Adipocyte (in vitro differentiated cells): ENCODE measurements around the gene HOXB9.

Source experiments
- DNase-seq: peaks from one replicate; pipeline ENCODE4 v3.0.0-alpha.2; 2015; ENCODE audit warnings: low read depth
- H3K27me3 ChIP-seq: replicated peaks from 2 replicates; pipeline ENCODE4 v1.7.0; 2013; ENCODE audit warnings: mild to moderate bottlenecking, low read length, moderate library complexity; ENCODE audit not compliant: control insufficient read depth, insufficient read depth
- H3K36me3 ChIP-seq: 2 replicates; pipeline ENCODE4 v1.7.0; 2013; ENCODE audit warnings: low read length, mild to moderate bottlenecking, moderate library complexity; ENCODE audit not compliant: control insufficient read depth, insufficient read depth, severe bottlenecking
- H3K4me1 ChIP-seq: 2 replicates; pipeline ENCODE4 v1.7.0; 2013; ENCODE audit warnings: mild to moderate bottlenecking, low read length, moderate library complexity; ENCODE audit not compliant: control insufficient read depth, insufficient read depth
- H3K4me3 ChIP-seq: 2 replicates; pipeline ENCODE4 v1.7.0; 2013; ENCODE audit warnings: mild to moderate bottlenecking, low read length, moderate library complexity
- H3K9ac ChIP-seq: 2 replicates; pipeline ENCODE4 v1.7.0; 2013; ENCODE audit warnings: mild to moderate bottlenecking, low read length, moderate library complexity
- H3K9me3 ChIP-seq: 2 replicates; pipeline ENCODE4 v1.7.0; 2013; ENCODE audit warnings: mild to moderate bottlenecking, low read length, moderate library complexity; ENCODE audit not compliant: control insufficient read depth

HOXB9 gene

DNA sequence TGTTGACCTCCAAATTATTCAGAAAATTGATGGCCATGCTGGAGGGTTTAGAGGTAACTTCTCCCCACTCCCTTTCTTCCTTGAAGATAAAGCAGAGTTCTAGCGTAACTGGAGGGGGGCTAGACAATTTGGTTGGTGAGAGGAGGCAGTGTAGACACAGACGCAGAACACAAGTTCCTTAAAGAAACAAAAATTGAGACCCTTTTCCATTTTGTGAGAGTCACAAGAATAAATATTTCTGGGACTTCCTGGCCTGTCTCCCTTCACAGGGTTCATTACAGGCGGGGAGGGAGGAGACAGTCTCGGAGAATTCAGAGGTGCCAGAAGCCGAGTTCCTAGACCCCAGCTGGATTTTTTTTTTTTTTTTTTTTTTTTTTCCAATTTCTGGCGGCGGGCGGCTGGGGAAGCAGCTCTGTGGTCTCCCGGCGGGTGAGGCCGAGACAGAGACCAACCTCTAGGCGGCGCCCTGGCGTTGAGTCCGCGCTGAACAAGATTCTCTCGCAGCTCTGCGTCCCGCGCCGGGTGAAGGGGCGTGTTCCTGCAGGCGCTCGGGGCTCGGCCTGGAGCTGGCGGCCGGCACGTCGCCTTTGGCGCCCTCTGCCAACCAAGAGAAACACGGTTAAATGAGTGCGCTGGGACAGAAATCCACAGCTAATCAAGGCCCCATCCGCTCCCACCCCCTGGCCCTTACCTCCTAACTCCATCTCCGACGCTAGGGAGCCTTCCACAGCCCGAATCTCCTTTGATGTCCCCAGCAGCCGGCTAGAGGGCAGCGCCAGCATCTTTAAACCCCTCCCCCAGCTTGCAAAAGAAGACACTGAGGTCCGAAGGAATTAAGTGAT is 10.2 kb upstream of the HOXB9 start:
- Histone ChIP-seq H3K36me3 (no peaks in the 10 kb centered on the region), H3K27me3 (peaks cover 97% of the 10 kb centered on the region), H3K4me1 (no peaks in the 10 kb centered on the region), H3K9me3 (peaks cover 5% of the 10 kb centered on the region), H3K4me3 (no peak overlapping the region), H3K9ac (no peak overlapping the region)
- DNase-seq = peak; percentile 60

DNA sequence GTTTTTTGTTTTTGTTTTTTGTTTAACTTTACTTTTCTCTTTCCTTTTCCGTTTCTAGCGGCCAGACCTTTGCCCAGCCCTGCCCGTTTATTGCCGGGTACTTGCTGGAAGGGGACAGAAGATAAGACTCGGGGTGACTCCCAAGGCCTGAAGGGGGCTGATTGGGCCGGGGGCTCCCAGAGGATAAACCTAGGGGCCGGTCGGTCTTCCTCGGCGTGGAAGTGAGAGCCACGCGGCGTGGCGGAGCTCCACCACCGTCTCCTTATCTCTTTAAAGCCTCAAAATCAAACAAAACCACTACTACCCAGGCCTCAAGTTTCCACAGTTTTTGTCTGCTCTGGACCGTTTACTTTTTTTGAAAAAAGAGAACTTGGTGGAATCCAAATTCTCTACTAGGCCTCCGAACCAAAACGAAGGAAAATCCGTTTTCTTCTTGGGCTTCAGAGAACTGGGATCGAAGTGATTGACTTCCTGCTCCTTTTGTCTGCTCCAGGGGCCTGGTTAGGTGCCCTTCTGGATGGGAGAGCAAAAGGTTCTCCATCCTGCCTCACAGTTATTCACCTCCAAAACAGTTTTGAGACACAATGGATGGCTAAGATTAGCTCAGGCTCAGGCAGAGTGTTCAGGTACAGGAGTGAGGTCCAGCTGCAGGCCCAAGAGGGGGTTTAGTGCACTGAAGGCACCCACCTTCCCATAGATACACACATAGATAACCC is 8.5 kb upstream of the HOXB9 start:
- DNase-seq = no peak

DNA sequence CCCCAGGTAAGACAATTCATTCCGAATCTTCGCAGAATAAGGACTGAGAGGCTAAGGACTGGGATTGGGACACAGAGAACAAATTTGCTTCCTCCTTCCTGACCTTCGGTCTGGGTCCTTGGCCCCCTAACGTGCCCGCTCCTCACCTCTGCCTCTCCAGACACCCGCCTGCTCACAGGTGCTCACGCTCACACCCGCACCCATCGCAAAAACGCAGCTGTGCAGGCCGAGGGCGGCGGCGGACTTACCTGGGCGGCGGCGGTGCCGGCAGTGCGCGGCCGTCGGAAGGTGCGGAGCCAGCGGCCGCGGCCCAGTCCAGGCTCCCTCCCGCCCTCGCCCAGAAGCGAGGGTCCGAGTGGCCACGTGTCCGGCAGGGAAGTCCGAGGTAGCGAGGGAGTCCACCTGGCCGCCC is 7.1 kb upstream of the HOXB9 start:
- Histone ChIP-seq H3K27me3 (peaks cover 96% of the 10 kb centered on the region), H3K9ac (no peak overlapping the region), H3K36me3 (no peaks in the 10 kb centered on the region), H3K9me3 (no peaks in the 10 kb centered on the region), H3K4me3 (no peak overlapping the region), H3K4me1 (no peaks in the 10 kb centered on the region)
- DNase-seq = no peak

More for the DNA sequence above, 8.5 kb upstream of the HOXB9 start:
- Histone ChIP-seq H3K36me3 (no peaks in the 10 kb centered on the region), H3K4me1 (no peaks in the 10 kb centered on the region), H3K9ac (no peak overlapping the region), H3K9me3 (no peaks in the 10 kb centered on the region), H3K4me3 (no peak overlapping the region), H3K27me3 (peaks cover 97% of the 10 kb centered on the region)

DNA sequence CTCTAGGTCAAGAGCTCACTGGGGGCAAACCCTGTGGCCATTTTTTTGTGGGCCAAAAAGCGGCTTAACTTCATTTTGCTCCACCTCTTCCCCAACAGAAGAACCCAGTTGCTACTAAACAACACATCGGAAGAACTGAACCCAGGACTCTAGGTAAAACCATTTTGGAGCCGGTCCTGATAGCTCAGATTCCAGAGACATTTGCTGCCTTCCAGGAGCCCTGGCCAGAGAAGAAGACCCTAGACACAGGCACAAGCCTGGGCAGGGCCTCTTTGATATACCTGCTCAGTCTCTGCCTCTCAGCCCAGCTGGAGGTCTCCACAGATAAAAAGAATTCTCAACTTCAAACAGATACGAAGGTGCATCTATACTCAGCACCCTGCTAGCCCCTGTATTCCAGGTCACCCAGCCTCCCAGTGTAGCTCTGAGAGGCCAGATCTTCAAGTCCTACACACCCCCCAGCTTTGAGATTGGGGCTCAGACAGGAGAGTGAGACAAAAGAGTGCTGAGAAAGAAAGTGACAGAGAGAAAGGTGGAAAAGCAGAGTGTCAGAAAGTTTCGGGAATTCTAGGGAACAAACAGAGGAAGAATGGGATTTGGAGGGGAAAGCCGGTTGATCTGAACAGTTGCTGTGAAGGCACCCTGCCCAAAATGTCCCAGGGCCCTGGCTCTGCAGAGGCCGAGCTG is 6.6 kb upstream of the HOXB9 start:
- Histone ChIP-seq H3K27me3 (peaks cover 96% of the 10 kb centered on the region), H3K9ac (no peak overlapping the region), H3K36me3 (no peaks in the 10 kb centered on the region), H3K4me1 (no peaks in the 10 kb centered on the region), H3K4me3 (no peak overlapping the region), H3K9me3 (no peaks in the 10 kb centered on the region)
- no peak for DNase-seq

DNA sequence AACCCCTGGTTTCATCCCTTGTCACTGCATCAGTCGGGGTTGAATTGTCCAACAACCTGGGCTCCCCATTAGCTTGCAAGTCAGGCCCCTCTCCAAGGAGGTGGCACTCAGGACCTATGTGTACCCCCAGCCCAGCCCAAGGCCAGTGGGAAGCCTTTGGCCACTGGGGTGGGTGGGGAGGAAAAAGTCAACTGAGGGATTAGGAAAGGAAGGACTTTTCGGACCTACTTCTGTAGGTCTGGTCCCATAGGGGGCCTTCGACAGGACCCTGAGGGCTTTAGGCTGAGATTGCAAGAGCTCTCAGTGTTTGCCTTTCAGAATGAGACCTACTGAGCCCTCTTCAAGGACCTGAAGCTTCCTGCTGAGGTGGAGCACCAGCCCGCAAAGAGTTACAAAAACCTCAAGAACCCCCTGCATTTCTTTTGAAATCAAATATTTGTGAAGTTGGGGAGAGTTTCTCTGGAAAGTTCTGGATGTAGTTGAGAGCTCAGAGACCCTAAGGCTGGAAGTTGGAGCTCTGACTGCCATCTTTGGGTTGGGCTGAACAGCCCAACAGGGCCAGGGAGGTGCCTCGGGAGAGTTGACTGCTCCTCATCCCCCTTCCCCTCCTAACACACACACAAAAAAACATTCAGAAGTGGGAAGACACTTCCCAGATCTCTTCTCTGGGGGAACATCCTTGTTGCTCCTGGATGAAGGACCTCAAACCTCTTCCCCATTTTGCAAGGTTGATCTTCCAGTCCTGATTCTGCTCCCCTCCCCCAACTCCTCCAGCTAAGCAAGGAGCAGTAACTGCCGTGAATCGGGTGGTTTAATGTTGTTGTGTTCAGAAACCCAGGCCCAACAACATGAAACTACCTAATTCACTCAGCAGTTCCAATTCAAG is 5.8 kb upstream of the HOXB9 start:
- no peak for DNase-seq
- peaks cover 96% of the 10 kb centered on the region for H3K27me3 ChIP-seq
- H3K9me3 ChIP-seq = no peaks in the 10 kb centered on the region
- no peak overlapping the region for H3K4me3 ChIP-seq
- H3K4me1 ChIP-seq = no peaks in the 10 kb centered on the region
- H3K9ac ChIP-seq = no peak overlapping the region
- H3K36me3 ChIP-seq = no peaks in the 10 kb centered on the region

DNA sequence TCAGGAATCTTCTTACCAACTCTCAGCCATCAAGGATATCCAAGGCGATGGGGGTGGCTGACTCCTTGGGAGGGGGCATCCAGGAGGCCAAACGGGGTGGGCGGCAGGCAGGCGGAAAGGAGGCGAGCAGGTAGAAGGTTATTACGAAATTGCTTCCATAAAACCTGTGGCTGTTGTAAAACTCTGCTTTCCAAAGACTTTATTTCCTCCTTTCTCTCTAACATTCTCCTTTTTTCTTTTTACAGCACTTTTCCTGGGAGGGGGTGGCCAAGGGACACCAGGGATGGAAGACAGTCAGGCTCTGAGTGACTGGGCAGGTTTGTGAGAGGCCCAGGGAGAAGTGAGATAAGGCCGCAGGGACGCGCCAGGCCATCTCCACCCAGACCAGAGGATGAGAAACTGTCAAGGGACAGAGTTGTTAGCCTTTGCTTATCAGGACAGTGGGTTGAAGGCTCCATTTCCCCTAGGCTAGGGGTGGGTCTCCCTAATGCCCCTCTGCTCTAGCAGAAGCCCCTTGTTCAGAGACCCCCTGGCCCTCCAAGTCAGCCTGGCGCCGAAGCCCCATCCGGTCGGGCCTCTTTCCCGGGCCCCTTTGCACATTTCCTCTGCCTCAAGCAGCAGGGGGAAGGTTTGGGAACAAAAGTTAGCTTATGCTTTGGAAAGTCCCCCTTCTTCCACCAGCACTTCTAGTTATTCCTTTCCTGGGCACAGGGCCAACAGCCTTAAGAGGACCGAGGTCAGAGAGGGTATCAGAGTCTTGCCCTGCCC is 5.0 kb upstream of the HOXB9 start:
- Histone ChIP-seq H3K4me3 (no peak overlapping the region), H3K9ac (no peak overlapping the region), H3K27me3 (peaks cover 94% of the 10 kb centered on the region), H3K9me3 (no peaks in the 10 kb centered on the region), H3K36me3 (no peaks in the 10 kb centered on the region), H3K4me1 (no peaks in the 10 kb centered on the region)
- no peak for DNase-seq

DNA sequence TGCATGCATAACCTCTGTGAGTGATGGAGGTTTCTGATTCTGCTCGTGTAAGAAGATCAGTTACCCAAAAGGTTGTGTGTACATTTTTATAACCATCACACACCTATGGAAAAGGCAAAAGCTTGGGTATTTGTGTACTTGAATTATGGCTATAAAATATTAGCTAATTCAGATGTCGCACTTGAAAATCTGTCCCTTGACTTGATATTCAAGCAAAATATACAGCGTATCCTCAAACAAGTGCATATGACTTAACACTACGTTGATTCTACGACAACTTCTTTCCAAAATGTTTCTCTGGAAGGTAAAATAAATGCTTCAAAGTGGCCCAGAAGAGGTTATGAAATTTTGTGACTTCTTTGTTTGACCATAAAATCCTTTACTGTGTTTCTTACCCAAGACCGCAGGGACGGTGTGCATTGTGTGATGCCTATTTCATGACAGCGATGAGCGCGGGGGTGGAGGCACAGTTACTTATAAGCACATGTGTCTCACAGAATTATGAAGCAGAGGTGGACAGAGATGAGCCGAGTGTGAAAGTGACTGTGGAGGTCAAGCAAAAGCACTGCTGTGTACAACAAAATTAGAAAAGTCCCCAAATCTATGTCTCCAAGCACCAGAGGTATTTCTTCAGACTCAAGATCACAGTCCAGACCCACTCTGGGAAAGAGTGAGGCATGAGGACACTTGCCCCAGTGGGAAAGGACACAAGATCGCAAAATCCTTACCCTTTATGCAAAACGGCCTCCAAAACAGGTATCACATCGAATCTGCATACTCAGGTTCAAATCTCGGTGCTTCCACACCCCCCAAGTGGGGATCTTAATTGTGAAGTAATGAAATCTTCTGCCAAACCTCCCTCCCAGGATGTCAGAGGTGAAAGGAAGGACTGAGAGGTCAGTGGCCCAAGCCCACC is 4.1 kb upstream of the HOXB9 start:
- no peak overlapping the region for H3K4me3 ChIP-seq
- H3K9ac ChIP-seq = no peak overlapping the region
- H3K27me3 ChIP-seq = peaks cover 86% of the 10 kb centered on the region
- H3K4me1 ChIP-seq = no peaks in the 10 kb centered on the region
- H3K36me3 ChIP-seq = no peaks in the 10 kb centered on the region
- no peaks in the 10 kb centered on the region for H3K9me3 ChIP-seq
- no peak for DNase-seq

DNA sequence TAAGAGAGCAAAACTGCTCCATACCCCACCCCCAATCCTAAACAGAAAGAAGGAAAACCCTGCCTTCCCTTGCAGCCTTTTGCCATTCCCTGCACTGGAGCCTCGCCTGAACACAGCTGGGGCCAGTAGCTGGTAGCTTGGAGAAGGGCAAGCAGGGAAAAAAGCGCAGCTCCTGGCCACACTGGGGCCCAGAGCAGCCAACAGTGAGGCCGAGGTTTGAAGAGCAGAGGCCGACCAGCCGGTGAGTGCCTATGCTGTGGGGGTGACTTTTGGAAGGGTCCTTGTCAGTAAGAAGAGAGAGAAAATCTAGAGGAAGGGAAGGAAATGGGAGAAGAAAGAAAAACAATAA is 3.2 kb upstream of the HOXB9 start:
- Histone ChIP-seq H3K4me3 (no peak overlapping the region), H3K9me3 (no peaks in the 10 kb centered on the region), H3K36me3 (no peaks in the 10 kb centered on the region), H3K4me1 (no peaks in the 10 kb centered on the region), H3K27me3 (peaks cover 83% of the 10 kb centered on the region), H3K9ac (no peak overlapping the region)
- DNase-seq = no peak

DNA sequence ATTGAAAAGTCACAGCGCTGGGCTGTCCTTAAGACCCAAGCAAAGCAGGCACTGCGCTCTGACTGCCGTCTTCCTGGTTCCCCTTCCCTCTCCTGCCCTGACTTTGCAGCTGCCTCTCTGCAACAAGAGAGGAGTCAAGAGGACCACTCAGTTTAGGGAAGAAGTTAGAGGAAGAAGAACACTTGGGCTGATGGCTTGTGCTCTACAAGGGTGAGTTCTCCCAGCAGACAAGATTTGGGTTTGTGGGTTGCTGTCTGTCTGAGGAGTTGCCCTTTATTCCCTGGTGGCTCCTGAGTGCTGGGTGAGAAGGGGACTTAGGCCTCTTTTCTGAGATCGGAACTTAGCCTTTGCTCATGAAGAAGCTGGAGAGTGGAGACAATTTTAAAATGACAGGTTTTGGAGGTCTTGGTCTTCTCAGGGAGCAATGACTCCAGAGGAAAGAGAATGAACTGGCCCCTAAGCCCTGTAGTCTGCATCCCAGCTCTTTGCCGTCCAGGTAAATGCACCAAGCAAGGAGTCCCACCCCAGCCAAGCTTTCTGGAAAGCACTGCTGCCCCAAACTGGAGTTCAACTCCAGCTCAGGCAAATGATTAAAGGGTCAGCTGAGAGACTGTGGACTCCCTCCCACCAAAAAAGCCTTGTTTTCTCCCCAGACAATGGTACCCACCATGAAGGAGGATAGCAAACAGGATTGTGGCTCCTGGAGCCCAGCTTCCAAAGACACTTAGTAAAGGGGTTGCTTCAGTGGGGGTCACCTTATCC is 2.7 kb upstream of the HOXB9 start:
- Histone ChIP-seq H3K4me1 (no peaks in the 10 kb centered on the region), H3K9me3 (no peaks in the 10 kb centered on the region), H3K9ac (no peak overlapping the region), H3K27me3 (peaks cover 83% of the 10 kb centered on the region), H3K36me3 (no peaks in the 10 kb centered on the region), H3K4me3 (no peak overlapping the region)
- DNase-seq = no peak
